ENCODE results near the gene WDR86.

WDR86 gene

GRCh38 chr7:151427705-151428377, 18.0 kb upstream of the WDR86 start:
- no peak for DNase-seq (ENCODE audit: low read depth)

GRCh38 chr7:151426904-151427704, 17.3 kb upstream of the WDR86 start:
- DNase-seq (ENCODE audit: low read depth): no peak

GRCh38 chr7:151426441-151426903, 16.6 kb upstream of the WDR86 start:
- no peak for DNase-seq (ENCODE audit: low read depth)

- DNase-seq (ENCODE audit: low read depth): no peak
Measured at GRCh38 chr7:151425670-151426440, 16.0 kb upstream of the WDR86 start.

GRCh38 chr7:151424799-151425198, 15.0 kb upstream of the WDR86 start:
- DNase-seq (ENCODE audit: low read depth): no peak

- DNase-seq (ENCODE audit: low read depth): no peak
Measured at GRCh38 chr7:151423936-151424335, 14.1 kb upstream of the WDR86 start.

GRCh38 chr7:151423226-151423625, 13.4 kb upstream of the WDR86 start:
- no peak for DNase-seq (ENCODE audit: low read depth)

GRCh38 chr7:151422212-151422611, 12.4 kb upstream of the WDR86 start:
- no peak for DNase-seq (ENCODE audit: low read depth)

- no peak for DNase-seq (ENCODE audit: low read depth)
Measured at GRCh38 chr7:151420144-151420543, 10.3 kb upstream of the WDR86 start.

GRCh38 chr7:151416941-151417315, 7.1 kb upstream of the WDR86 start:
- no peak for DNase-seq (ENCODE audit: low read depth)

GRCh38 chr7:151416112-151416940, 6.5 kb upstream of the WDR86 start:
- no peak for DNase-seq (ENCODE audit: low read depth)

GRCh38 chr7:151415375-151416105, 5.7 kb upstream of the WDR86 start:
- no peak for DNase-seq (ENCODE audit: low read depth)

GRCh38 chr7:151413241-151413640, 3.4 kb upstream of the WDR86 start:
- DNase-seq (ENCODE audit: low read depth): no peak

GRCh38 chr7:151412318-151412717, 2.5 kb upstream of the WDR86 start:
- no peak for DNase-seq (ENCODE audit: low read depth)

GRCh38 chr7:151411551-151411950, 1.7 kb upstream of the WDR86 start:
- DNase-seq (ENCODE audit: low read depth): no peak

- DNase-seq (ENCODE audit: low read depth): no peak
Measured at GRCh38 chr7:151410405-151411390, 860 bp upstream of the WDR86 start.

GRCh38 chr7:151408839-151409666, 785 bp downstream of the WDR86 start:
- peak; percentile 78 for DNase-seq (ENCODE audit: low read depth)

GRCh38 chr7:151408498-151408838, 1.4 kb downstream of the WDR86 start:
- no peak for DNase-seq (ENCODE audit: low read depth)

All from T follicular helper cell (primary cell).